ENCODE data around the gene CDC20.

The CDC20 gene

DNA sequence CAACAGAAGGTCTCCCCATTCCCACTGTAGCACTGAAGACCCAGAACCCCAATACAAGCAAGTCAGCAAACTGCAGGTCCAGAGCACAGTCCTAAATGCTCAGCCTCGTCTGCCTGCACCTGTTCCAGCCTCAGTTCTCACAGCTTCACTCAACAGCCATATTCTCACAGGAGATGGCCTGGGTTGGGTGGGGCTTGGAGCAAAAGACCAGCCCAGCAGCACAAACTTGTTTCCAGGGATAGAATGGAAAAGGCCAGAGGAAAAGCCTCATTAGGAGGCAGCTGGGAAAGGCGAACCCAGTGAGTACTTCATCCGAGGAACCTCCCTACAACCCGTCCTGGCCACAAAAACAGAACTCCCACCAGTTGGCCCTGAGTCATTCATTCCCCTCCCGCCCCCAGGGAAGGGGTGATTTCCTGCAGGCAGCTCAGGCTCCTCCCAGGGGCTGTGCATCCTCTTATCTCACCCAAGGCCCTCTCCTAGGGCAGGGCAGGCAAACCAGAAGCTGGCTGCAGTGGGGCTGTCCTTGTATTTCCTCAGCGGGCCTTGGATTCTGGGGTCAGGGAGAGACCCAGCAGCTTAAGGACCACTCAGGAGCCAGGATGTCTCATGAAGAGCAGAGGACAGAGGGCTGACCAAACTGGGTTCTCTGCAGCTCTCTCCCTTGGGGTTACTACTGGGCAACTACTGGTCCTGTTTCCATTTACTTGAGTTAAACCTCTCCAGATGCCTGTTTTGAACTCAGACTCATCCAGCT is 28.6 kb upstream of the CDC20 start:
- peak; percentile 44 to 45 for DNase-seq (ENCODE audit: low read depth in 2 of 2)

GRCh38 chr1:43331688-43332087 is 27.1 kb upstream of the CDC20 start:
- DNase-seq (ENCODE audit: low read depth in 2 of 2), result no peak

GRCh38 chr1:43334453-43335205 is 24.2 kb upstream of the CDC20 start:
- no peak for DNase-seq (ENCODE audit: low read depth in 2 of 2)

DNA sequence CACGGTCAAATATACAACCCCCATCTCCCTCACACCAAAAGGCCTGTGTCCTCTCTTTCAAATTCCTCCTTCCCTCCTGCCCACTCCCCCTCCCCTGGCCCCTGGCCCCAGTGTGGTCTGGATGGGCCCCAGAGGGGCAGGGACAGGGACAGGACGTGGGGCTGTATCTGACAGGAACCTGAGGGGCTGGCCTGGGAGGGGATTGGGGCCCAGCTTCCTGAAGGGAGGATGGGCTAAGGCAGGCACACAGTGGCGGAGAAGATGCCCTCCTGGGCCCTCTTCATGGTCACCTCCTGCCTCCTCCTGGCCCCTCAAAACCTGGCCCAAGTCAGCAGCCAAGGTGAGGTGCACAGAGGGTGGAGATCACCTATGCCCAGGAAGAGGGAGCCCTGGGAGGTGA is 21.2 kb upstream of the CDC20 start, which contains the start of gene MPL:
MPL (plus strand) TSS at position 231 of the 400 bp plus-strand sequence; CDS start at position 262, 31 bp downstream.
- no peak for DNase-seq (ENCODE audit: low read depth in 2 of 2)

- no peak for DNase-seq (ENCODE audit: low read depth in 2 of 2)
Measured at GRCh38 chr1:43338001-43338400, 20.8 kb upstream of the CDC20 start.

GRCh38 chr1:43339584-43340232 is 19.1 kb upstream of the CDC20 start:
- no peak for DNase-seq (ENCODE audit: low read depth in 2 of 2)

- DNase-seq (ENCODE audit: low read depth in 2 of 2), result no peak
Measured at GRCh38 chr1:43340559-43340958, 18.2 kb upstream of the CDC20 start.

DNA sequence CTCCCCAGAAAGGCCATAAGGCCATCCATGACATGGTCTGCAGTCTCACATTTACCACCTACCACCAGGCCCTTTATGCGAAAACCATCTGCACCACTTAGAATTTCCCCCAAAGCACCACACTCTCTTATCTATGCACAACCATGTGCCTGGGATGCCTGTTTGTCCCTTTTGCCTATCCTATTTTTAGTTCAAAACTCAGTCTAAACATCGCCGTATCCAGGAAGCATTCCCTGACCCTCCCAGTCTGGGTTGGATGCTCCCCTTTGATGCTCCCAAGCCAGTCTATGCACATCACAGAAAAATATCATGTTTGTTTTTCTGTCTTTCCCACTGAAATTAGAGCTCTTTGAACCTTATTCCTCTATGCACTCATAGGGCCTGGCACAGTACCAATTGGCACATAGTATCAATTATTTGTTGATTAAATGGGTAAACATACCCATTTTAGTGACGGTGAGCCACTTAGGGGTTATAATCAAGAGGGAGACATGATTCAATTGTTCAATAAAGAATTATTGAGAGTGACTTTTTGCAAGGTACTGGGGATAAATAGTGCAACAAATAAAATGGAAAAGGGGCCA is 14.4 kb upstream of the CDC20 start:
- no peak for DNase-seq (ENCODE audit: low read depth in 2 of 2)

GRCh38 chr1:43345120-43345519 is 13.7 kb upstream of the CDC20 start:
- no peak for DNase-seq (ENCODE audit: low read depth in 2 of 2)

DNA sequence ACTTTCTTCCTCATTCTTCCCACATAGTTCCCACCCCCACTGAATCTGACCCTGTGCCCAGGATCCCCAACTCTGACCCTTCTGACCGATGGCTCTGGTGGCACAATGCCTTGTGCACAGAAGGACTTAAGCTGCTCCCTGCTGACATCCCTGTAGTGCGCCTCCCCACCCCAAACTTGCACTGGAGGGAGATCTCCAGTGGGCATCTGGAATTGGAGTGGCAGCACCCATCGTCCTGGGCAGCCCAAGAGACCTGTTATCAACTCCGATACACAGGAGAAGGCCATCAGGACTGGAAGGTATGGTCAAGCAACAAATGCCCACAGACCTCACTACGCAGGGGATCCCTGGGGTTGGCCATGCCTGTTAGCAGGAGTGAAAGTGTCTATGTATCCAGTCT is 12.1 kb upstream of the CDC20 start:
- DNase-seq (ENCODE audit: low read depth in 2 of 2), result no peak

GRCh38 chr1:43348343-43348808 is 10.4 kb upstream of the CDC20 start:
- DNase-seq (ENCODE audit: low read depth in 2 of 2), result no peak

- DNase-seq (ENCODE audit: low read depth in 2 of 2), result no peak
Measured at GRCh38 chr1:43348809-43349593, 9.8 kb upstream of the CDC20 start.

- peak; percentile 44 to 55 for DNase-seq (ENCODE audit: low read depth in 2 of 2)
Measured at GRCh38 chr1:43349594-43350306, 9.0 kb upstream of the CDC20 start.

GRCh38 chr1:43350976-43351375 is 7.8 kb upstream of the CDC20 start:
- no peak for DNase-seq (ENCODE audit: low read depth in 2 of 2)

- no peak for DNase-seq (ENCODE audit: low read depth in 2 of 2)
Measured at GRCh38 chr1:43351421-43352350, 7.1 kb upstream of the CDC20 start.

DNA sequence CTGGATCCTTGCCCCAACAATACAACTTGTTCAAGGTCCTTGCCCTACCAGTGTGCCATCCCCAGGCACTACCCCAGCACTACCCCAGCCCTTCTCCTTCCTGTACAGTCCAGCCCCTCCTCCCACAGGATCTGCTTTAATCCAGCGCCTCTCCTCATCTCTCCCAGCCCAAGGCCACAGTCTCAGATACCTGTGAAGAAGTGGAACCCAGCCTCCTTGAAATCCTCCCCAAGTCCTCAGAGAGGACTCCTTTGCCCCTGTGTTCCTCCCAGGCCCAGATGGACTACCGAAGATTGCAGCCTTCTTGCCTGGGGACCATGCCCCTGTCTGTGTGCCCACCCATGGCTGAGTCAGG is 6.5 kb upstream of the CDC20 start:
- DNase-seq (ENCODE audit: low read depth in 2 of 2), result no peak

DNA sequence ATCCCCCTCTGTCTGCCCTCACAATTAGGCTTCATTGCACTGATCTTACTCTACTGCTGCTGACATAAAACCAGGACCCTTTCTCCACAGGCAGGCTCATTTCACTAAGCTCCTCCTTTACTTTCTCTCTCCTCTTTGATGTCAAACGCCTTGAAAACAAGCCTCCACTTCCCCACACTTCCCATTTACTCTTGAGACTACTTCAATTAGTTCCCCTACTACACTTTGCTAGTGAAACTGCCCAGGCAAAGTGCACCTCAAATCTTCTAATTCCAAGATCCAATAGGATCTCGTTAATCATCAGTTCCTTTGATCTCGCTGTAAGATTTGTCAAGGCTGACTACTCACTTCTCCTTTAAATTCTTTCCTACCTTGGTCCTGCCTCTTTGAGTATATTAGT is 5.9 kb upstream of the CDC20 start:
- no peak for DNase-seq (ENCODE audit: low read depth in 2 of 2)

DNA sequence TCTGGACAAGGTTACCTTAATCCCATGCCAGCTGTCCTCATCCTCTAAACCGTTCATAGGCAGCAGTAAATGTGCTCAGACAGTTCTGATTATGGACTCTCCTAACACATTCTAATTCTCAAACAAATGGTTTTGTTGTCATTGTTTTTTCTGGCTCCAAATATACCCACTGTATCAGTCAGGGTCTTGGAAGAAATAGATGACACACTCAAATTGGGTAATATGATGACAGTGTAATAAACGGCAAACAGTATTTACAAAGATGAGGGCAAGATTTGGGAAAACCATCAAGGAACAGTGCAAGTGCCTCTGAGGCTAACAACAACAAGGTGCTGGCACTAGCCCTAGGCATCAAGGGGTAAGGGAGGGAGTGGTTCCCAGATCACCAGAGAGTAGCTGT is 4.3 kb upstream of the CDC20 start:
- no peak for DNase-seq (ENCODE audit: low read depth in 2 of 2)

GRCh38 chr1:43354936-43355335 is 3.8 kb upstream of the CDC20 start:
- no peak for DNase-seq (ENCODE audit: low read depth in 2 of 2)

GRCh38 chr1:43357251-43357650 is 1.5 kb upstream of the CDC20 start:
- DNase-seq (ENCODE audit: low read depth in 2 of 2), result no peak

All from fibroblast of skin of left biceps (primary cell).